HUES64 (cell line): ENCODE results near the gene KIF6.
"Not testable (repeated sequence)": the region's sequence is repeated elsewhere in the genome, so short reads cannot be mapped to it uniquely, and the experiment has no call there.

ENCODE experiments used
- H3K27ac ChIP-seq: 2 replicates; pipeline ENCODE4 v1.7.0; 2013; ENCODE audit warnings: low read depth, low read length, inconsistent platforms
- H3K27me3 ChIP-seq: 2 replicates; pipeline ENCODE4 v1.6.1; 2013; ENCODE audit warnings: mild to moderate bottlenecking, low read length; ENCODE audit not compliant: insufficient read depth
- H3K36me3 ChIP-seq: 2 replicates; pipeline ENCODE4 v1.6.1; 2013; ENCODE audit warnings: mild to moderate bottlenecking, low read length; ENCODE audit not compliant: insufficient read depth
- H3K4me1 ChIP-seq: 2 replicates; pipeline ENCODE4 v1.6.1; 2013; ENCODE audit warnings: mild to moderate bottlenecking, low read length, moderate library complexity; ENCODE audit not compliant: insufficient read depth
- H3K4me3 ChIP-seq: 2 replicates; pipeline ENCODE4 v1.5.1; 2013; ENCODE audit warnings: mild to moderate bottlenecking, low read length, moderate library complexity
- H3K9ac ChIP-seq: 2 replicates; pipeline ENCODE4 v1.6.1; 2013; ENCODE audit warnings: mild to moderate bottlenecking, low read depth, low read length
- H3K9me3 ChIP-seq: 2 replicates; pipeline ENCODE4 v1.6.1; 2013; ENCODE audit warnings: low read depth, low read length; ENCODE audit not compliant: insufficient read depth
- WGBS: fragments of 150-250, 120-280 bp; methylation state at CpG from one replicate; pipeline ENCODE4 v1.1.7; 2013; ENCODE audit warnings: missing lambda C conversion rate; 5-methylcytosine and 5-hydroxymethylcytosine counted together

The KIF6 gene

GRCh38 chr6:39685489-39685826 lies 39.8 kb downstream of the KIF6 start:
- Histone ChIP-seq H3K36me3 (no peaks in the 10 kb centered on the region), H3K27me3 (no peaks in the 10 kb centered on the region), H3K9ac (no peak overlapping the region), H3K4me3 (no peak overlapping the region), H3K9me3 (no peaks in the 10 kb centered on the region), H3K4me1 (no peaks in the 10 kb centered on the region), H3K27ac (no peak overlapping the region)
- WGBS = 95% methylated on average over 2 of the region's 2 CpGs

GRCh38 chr6:39684790-39685488 lies 40.3 kb downstream of the KIF6 start:
- Histone ChIP-seq H3K27ac (no peak overlapping the region), H3K9ac (no peak overlapping the region), H3K4me1 (no peaks in the 10 kb centered on the region), H3K27me3 (no peaks in the 10 kb centered on the region), H3K36me3 (no peaks in the 10 kb centered on the region), H3K9me3 (no peaks in the 10 kb centered on the region), H3K4me3 (no peak overlapping the region)
- 91% methylated on average over 3 of the region's 3 CpGs for WGBS

GRCh38 chr6:39681674-39682121 lies 43.5 kb downstream of the KIF6 start:
- no peaks in the 10 kb centered on the region for H3K4me1 ChIP-seq
- no peak overlapping the region for H3K9ac ChIP-seq
- H3K36me3 ChIP-seq = no peaks in the 10 kb centered on the region
- H3K27me3 ChIP-seq = no peaks in the 10 kb centered on the region
- H3K27ac ChIP-seq = no peak overlapping the region
- WGBS = 59% methylated on average over 3 of the region's 4 CpGs
- H3K4me3 ChIP-seq = no peak overlapping the region
- no peaks in the 10 kb centered on the region for H3K9me3 ChIP-seq

GRCh38 chr6:39678914-39679313 lies 46.3 kb downstream of the KIF6 start:
- 100% methylated on average over 2 of the region's 2 CpGs for WGBS

GRCh38 chr6:39677318-39677717 lies 47.9 kb downstream of the KIF6 start:
- H3K36me3 ChIP-seq, H3K9ac ChIP-seq, H3K4me1 ChIP-seq, H3K27me3 ChIP-seq, H3K4me3 ChIP-seq, H3K27ac ChIP-seq: not testable (repeated sequence)
- no CpG with 5 or more reads among the region's 3 CpGs for WGBS
- peaks cover 13% of the 10 kb centered on the region for H3K9me3 ChIP-seq

More at GRCh38 chr6:39678914-39679313, 46.3 kb downstream of the KIF6 start:
- Histone ChIP-seq H3K27ac (no peak overlapping the region), H3K4me1 (no peaks in the 10 kb centered on the region), H3K9ac (no peak overlapping the region), H3K4me3 (no peak overlapping the region), H3K36me3 (no peaks in the 10 kb centered on the region), H3K27me3 (no peaks in the 10 kb centered on the region), H3K9me3 (no peaks in the 10 kb centered on the region)

GRCh38 chr6:39670519-39670918 lies 54.7 kb downstream of the KIF6 start:
- Histone ChIP-seq H3K9me3 (peaks cover 13% of the 10 kb centered on the region), H3K4me3 (no peak overlapping the region), H3K9ac (no peak overlapping the region), H3K36me3 (no peaks in the 10 kb centered on the region), H3K4me1 (peaks cover 12% of the 10 kb centered on the region), H3K27ac (no peak overlapping the region), H3K27me3 (no peaks in the 10 kb centered on the region)
- WGBS = 98% methylated on average over 2 of the region's 2 CpGs

- Histone ChIP-seq H3K27me3 (no peaks in the 10 kb centered on the region), H3K27ac (no peak overlapping the region), H3K4me3 (no peak overlapping the region), H3K36me3 (no peaks in the 10 kb centered on the region), H3K4me1 (peaks cover 12% of the 10 kb centered on the region), H3K9ac (no peak overlapping the region), H3K9me3 (peaks cover 13% of the 10 kb centered on the region)
- WGBS = 92% methylated on average over 5 of the region's 5 CpGs
Measured at GRCh38 chr6:39669973-39670342, 55.2 kb downstream of the KIF6 start.

- H3K4me1 ChIP-seq = peaks cover 12% of the 10 kb centered on the region
- H3K9ac ChIP-seq = no peak overlapping the region
- peaks cover 13% of the 10 kb centered on the region for H3K9me3 ChIP-seq
- WGBS = 61% methylated on average over 8 of the region's 8 CpGs
- no peak overlapping the region for H3K4me3 ChIP-seq
- H3K27me3 ChIP-seq = no peaks in the 10 kb centered on the region
- H3K27ac ChIP-seq = no peak overlapping the region
- no peaks in the 10 kb centered on the region for H3K36me3 ChIP-seq
Measured at GRCh38 chr6:39669207-39669972, 55.8 kb downstream of the KIF6 start.

- Histone ChIP-seq H3K9ac (no peak overlapping the region), H3K27ac (no peak overlapping the region), H3K9me3 (no peaks in the 10 kb centered on the region), H3K4me1 (peaks cover 12% of the 10 kb centered on the region), H3K27me3 (no peaks in the 10 kb centered on the region), H3K36me3 (no peaks in the 10 kb centered on the region), H3K4me3 (no peak overlapping the region)
- WGBS = 81% methylated on average over 9 of the region's 9 CpGs
Measured at GRCh38 chr6:39666706-39667489, 58.3 kb downstream of the KIF6 start.

- Histone ChIP-seq H3K27me3 (no peaks in the 10 kb centered on the region), H3K36me3 (no peaks in the 10 kb centered on the region), H3K9me3 (no peaks in the 10 kb centered on the region), H3K4me3 (no peak overlapping the region), H3K27ac (no peak overlapping the region), H3K4me1 (peaks cover 12% of the 10 kb centered on the region), H3K9ac (no peak overlapping the region)
- 88% methylated on average over 1 of the region's 1 CpG for WGBS
Measured at GRCh38 chr6:39665861-39666260, 59.3 kb downstream of the KIF6 start.

- no peaks in the 10 kb centered on the region for H3K36me3 ChIP-seq
- no peak overlapping the region for H3K4me3 ChIP-seq
- no peak overlapping the region for H3K27ac ChIP-seq
- WGBS = 84% methylated on average over 4 of the region's 4 CpGs
- peaks cover 8% of the 10 kb centered on the region for H3K4me1 ChIP-seq
- no peak overlapping the region for H3K9ac ChIP-seq
- H3K9me3 ChIP-seq = no peaks in the 10 kb centered on the region
- H3K27me3 ChIP-seq = no peaks in the 10 kb centered on the region
Measured at GRCh38 chr6:39664173-39664572, 61.0 kb downstream of the KIF6 start.
